ENCODE data around the gene BRINP1. TPM values are rescaled to one million over a fixed set of nuclear protein-coding genes. Genes with fewer than 3 reads are reported as not detected.

BRINP1 gene
- total RNA-seq, 1 donor from 2014 or later: 1.5 TPM

- Histone ChIP-seq H3K36me3 (no peaks in the 10 kb centered on the region), H3K9me3 (no peaks in the 10 kb centered on the region), H3K27me3 (no peaks in the 10 kb centered on the region), H3K4me3 (no peak overlapping the region), H3K4me1 (no peaks in the 10 kb centered on the region), H3K27ac (no peak overlapping the region)
- TF ChIP-seq CTCF (IDR thresholded peaks at IDR 0.05): no peak
- no peak for DNase-seq
- intact Hi-C loops (cut with DNase I): no loop called here
- no peak for ATAC-seq
These were observed 114.1 kb downstream of the BRINP1 start for GRCh38 chr9:119255116-119255515.

DNA sequence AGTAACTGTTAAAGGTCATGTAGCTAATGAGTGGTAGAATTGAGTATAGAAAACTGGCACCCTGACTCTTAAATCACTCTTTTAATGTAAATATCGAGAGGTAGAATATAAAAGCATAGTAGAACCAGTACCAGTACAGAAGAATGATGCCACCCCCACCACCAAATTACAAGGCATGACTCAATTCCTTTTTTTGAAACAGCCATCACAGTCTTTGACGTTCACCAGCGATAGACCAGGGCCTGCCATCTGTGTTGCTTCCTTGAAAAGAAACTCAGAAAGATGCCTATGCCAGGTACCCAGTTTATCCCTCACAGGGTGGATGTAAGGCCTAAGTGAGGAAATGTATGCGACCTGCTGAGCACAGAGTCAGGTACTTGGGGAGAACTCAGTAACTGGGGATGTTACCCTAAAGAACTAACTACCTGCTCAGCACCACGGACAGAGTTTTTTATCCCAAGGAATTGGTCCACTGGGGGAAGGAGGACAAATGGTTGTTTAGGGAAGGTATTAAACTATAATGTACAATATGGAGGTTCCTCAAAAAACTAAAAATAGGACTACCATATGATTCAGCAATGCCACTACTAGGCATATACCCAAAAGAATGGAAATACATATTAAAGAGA lies 116.5 kb downstream of the BRINP1 start:
- H3K9me3 ChIP-seq: no peaks in the 10 kb centered on the region

GRCh38 chr9:119251936-119252335 lies 117.3 kb downstream of the BRINP1 start:
- intact Hi-C loops (cut with DNase I): no loop called here
- H3K27ac ChIP-seq: no peak overlapping the region
- no peaks in the 10 kb centered on the region for H3K36me3 ChIP-seq
- H3K4me3 ChIP-seq: no peak overlapping the region
- no peaks in the 10 kb centered on the region for H3K9me3 ChIP-seq
- no peak for TF ChIP-seq CTCF (IDR thresholded peaks at IDR 0.05)
- no peak for ATAC-seq
- H3K4me1 ChIP-seq: no peaks in the 10 kb centered on the region
- DNase-seq: no peak
- H3K27me3 ChIP-seq: no peaks in the 10 kb centered on the region

More for the DNA sequence above, 116.5 kb downstream of the BRINP1 start:
- DNase-seq: no peak
- no peak overlapping the region for H3K4me3 ChIP-seq
- H3K36me3 ChIP-seq: no peaks in the 10 kb centered on the region
- intact Hi-C loops (cut with DNase I): no loop called here
- H3K4me1 ChIP-seq: no peaks in the 10 kb centered on the region
- TF ChIP-seq CTCF (IDR thresholded peaks at IDR 0.05): no peak
- ATAC-seq: no peak
- H3K27me3 ChIP-seq: no peaks in the 10 kb centered on the region
- no peak overlapping the region for H3K27ac ChIP-seq

DNA sequence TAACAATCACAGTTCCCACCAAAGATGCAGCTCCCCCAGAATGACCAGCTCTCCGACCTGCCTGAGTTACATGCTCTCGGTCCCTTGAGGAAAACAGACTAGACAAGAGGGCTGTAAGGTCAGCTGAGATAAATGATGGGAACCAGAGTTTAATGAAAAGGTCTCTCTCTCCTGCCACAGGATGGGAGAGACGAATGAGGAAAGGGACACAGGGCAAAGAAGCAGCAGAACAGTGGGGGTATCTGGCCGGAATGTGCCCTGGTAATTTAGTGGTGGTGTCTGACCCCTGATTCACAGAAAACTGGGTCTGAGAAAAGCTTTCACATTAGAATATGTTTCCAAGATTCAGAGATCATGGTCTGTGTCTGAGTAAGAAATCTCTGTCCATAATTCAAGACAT lies 118.5 kb downstream of the BRINP1 start:
- H3K27ac ChIP-seq: no peak overlapping the region
- intact Hi-C loops (cut with DNase I): no loop called here
- no peak for TF ChIP-seq CTCF (IDR thresholded peaks at IDR 0.05)
- ATAC-seq (no peak), DNase-seq (no peak)
- H3K27me3 ChIP-seq: no peaks in the 10 kb centered on the region
- H3K9me3 ChIP-seq: no peaks in the 10 kb centered on the region
- no peak overlapping the region for H3K4me3 ChIP-seq
- H3K4me1 ChIP-seq: no peaks in the 10 kb centered on the region
- no peaks in the 10 kb centered on the region for H3K36me3 ChIP-seq

DNA sequence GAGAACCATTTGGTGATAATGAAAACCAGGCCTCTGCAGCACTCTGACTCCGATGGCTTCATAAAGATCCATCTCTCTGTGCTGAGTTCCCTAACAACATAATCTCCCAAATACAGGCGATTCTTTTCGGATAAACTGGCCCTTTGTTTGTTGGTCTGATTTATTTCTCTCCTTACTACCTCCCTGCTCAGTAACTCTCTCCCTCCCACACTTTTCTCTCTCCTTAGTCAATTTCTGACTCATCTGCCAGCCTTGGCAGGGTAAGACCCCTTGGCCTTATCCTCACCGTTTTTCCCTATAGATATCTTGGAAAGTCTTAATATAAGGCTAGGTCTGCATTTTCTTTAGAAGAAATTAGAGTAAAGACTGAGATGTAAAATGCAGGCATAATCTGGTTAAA lies 128.7 kb downstream of the BRINP1 start:
- H3K27ac ChIP-seq: no peak overlapping the region
- no peaks in the 10 kb centered on the region for H3K27me3 ChIP-seq
- H3K36me3 ChIP-seq: no peaks in the 10 kb centered on the region
- ATAC-seq (no peak), DNase-seq (no peak)
- no peak overlapping the region for H3K4me3 ChIP-seq
- no peak for TF ChIP-seq CTCF (IDR thresholded peaks at IDR 0.05)
- no peaks in the 10 kb centered on the region for H3K4me1 ChIP-seq
- H3K9me3 ChIP-seq: no peaks in the 10 kb centered on the region
- intact Hi-C loops (cut with DNase I): no loop called here

- intact Hi-C loops (cut with DNase I): no loop called here
- DNase-seq: no peak
- no peak overlapping the region for H3K4me3 ChIP-seq
These were observed 134.6 kb downstream of the BRINP1 start for GRCh38 chr9:119234636-119235035.

More at GRCh38 chr9:119234636-119235035, 134.6 kb downstream of the BRINP1 start:
- Histone ChIP-seq H3K4me1 (no peaks in the 10 kb centered on the region), H3K36me3 (no peaks in the 10 kb centered on the region), H3K27me3 (no peaks in the 10 kb centered on the region), H3K27ac (no peak overlapping the region), H3K9me3 (no peaks in the 10 kb centered on the region)
- ATAC-seq: no peak
- TF ChIP-seq CTCF (IDR thresholded peaks at IDR 0.05): no peak

Data from upper lobe of right lung (tissue), 1 donor.